ENCODE results near the gene PELI2.

Gene PELI2, protein sequence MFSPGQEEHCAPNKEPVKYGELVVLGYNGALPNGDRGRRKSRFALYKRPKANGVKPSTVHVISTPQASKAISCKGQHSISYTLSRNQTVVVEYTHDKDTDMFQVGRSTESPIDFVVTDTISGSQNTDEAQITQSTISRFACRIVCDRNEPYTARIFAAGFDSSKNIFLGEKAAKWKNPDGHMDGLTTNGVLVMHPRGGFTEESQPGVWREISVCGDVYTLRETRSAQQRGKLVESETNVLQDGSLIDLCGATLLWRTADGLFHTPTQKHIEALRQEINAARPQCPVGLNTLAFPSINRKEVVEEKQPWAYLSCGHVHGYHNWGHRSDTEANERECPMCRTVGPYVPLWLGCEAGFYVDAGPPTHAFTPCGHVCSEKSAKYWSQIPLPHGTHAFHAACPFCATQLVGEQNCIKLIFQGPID

DNA sequence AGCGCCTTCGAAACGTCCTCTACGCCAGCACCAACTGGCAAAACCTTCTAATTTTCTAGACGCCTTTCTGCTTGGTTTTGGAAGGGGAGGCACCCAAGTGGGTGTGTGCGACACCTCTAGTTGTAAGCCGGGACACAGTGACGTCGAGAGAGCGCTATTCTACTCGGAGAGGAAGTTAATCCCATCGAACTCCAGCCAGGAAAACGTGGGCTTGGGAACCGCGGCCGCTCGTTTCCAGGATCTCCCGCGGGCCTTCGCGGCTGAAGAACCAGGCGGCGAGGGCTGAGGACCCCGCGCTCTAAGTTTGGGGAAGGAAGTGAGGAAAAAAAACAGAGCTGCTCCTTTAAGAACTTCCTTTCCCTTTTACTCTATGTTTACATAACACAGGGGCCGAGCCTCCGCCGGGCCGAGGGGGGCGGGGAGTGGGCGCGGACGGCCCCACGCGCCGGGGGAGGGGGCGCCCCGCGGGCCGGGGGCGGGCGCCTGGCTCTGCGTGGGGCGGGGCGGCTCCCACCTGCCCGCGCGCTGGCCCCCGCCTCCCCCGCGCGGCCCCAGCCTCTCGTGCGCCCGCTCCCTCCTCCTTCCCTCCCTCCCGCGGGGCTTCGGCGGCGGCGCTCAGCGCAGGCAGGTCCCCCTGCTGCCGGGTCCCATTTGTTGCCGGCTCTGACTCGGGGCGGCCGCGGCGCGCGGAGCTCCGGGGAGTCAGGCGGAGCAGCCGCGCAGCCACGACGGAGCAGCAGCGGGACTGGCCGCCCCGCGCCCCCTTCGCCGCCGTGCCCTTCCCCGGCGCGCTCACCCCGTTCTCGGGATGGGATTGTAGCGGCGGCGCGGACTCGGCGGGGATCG is at the start of gene PELI2:
Gene PELI2 (plus strand): TSS at position 647 of the 846 bp plus-strand sequence. CDS start 250 bp downstream, outside the sequence.
- no peak for FAIRE-seq

DNA sequence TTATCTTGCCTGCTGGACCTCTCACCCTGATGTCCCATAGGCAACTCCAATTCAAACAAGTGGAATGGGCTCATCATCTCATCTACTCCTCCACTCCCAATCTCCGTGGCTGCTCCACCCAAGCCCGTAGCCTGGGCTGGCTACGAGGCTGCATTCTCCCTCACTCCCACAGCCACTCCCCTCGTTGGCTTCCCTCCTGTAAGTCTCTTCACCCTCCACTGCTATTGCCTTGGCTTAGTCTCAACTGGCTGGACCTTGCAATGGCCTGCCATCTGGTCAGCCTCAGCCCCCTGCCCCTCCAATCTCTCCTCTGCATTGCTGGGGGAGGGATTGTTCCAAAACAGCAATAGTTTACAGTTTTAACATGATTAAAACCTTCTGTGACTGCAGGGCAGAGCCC is 44.4 kb upstream of the PELI2 start:
- FAIRE-seq, result no peak

DNA sequence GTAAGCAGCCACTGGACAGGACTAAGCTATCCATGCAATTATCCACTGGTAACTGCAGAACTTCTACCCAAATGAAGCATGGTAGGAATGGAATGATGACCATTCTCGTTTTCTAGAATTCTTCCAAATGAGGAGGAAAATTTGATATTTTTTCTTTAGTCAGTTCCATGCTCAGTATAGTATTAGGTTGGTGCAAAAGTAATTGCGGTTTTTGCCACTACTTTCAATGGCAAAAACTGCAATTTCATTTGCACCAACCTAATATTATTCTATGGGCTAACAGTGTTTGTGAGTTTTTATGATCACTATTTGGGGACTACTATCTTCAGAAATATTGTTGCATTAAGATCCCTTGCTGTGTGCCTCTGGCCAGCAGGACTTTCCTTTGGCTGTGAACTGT is 42.9 kb upstream of the PELI2 start:
- FAIRE-seq, result no peak

DNA sequence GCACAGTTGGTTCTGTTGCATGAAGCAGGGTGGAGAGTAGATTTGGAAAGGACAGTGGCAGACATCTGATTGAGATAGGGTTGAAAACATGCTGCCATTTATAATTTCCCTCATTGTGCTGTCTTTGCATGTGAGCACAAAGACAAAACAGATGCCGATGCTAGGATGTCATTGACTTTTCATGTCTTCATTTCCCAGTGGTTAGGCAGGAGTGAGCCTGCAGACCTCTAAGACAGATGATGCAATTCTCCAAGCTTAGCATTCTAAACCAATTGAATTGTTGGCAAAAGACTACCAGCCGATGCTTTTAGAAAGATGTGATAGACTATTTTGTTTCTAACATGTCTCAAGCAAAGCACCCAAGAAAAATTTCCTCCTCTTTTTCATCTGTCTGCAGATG is 37.1 kb upstream of the PELI2 start:
- FAIRE-seq, result no peak

DNA sequence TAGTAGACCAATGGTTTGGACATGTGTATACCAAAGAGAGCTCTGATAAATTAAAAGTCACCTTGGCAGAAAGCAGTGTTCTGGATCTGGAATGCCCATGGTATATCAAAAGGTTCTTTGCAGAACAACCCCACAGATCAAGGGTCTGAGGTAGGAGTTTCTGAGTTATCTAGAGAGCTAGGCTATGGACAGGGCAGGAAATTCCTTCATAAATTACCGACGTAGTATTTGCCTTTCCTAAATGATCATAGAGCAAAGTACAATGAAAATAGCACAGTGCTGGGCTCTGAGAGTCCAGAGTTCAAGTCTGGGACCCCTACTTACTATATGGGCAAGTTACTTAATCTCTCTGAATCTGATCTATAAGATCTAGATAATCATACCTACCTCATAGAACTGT is 35.3 kb upstream of the PELI2 start:
- FAIRE-seq, result no peak

DNA sequence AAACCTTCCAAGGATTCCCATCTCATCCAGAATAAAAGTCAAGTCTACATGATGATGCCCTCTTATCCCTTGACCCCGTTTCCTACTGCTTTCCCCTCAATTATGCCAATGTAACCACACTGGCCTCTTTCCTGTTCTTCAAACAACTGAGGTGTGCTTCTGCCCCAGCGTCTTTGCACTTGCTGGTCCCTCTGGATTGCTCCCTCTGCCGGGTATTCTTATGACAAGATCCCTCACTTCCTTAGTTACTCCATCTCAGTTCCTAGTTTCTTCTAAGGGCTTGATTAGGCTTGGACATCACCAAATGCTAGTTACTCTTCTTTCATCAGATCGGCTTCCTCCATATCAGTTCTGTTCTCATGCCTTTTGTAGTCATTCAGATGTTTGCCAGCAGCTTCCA is 32.7 kb upstream of the PELI2 start:
- no peak for FAIRE-seq

DNA sequence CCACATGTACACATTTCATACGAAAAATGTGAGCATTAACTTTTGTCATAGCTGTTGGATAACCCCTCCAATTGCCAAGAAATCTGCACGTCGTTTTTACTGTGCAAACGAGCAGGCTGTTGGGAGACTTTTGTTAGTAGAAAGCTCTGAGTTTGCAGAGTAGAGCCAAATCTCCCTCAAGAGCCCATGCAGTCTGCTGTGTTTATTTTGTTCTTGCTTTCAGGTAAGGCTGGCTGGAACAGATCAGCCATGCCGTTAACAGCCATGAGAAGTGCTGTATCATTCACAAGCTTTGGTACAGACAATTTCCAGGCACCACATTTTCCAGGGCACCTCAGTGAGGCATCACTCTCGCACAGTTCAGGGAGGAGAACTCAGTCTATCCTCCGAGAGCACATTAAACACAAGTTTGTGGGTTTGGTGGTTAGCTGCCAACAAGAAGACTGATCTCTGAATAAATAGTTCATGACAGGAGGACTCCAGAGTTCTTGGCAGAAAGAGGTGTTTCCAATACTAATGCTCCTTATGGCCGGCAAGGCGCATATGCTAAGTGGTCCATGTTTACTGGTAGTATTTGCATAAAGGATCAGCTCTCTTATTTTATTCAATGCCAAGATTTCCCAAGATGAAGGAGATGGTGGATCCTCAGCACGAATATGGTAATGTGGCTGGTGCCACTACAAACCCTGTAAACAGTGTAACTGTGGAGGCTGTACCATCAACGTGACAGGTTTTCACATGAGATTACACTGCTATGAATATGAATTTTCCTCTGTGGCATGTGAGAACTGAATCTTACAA is 30.3 kb upstream of the PELI2 start:
- no peak for FAIRE-seq

DNA sequence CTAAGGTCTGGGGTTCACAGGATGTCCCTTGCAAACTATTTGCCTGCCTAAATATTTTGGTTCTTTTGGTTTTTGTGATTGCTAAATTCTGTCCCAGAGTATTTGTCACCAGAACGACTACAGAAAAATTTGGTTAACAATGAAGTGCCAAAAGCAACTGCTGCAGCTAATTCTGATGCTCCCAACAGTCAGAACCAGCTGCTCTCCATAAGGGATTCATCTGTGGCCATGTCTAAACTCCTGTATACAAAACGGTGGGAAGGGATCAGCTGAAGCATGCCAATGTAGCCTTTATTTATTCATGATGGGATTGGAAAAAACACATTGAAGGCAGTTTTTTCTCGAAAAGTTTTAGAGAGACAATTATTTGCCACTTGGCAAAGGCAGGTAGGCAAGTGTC is 29.3 kb upstream of the PELI2 start:
- FAIRE-seq, result no peak

DNA sequence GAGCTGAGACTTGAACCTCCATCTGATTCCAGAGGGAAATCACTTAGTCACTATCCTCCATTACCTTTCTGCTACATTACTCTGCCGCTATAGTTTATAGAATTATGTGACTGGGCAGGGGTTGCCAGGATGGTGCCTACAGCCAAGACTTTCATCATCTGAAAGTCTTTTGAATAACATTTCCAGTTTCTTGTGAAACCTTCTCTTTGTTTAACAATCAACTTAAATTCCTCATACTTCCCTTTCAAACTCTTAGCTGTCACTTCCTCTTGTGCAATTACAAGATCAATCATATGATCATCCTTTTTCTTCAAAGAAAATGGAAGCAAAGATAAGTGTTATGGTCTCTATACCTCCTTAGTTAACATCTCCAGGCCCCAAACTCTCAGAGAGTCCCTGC is 25.4 kb upstream of the PELI2 start:
- no peak for FAIRE-seq

DNA sequence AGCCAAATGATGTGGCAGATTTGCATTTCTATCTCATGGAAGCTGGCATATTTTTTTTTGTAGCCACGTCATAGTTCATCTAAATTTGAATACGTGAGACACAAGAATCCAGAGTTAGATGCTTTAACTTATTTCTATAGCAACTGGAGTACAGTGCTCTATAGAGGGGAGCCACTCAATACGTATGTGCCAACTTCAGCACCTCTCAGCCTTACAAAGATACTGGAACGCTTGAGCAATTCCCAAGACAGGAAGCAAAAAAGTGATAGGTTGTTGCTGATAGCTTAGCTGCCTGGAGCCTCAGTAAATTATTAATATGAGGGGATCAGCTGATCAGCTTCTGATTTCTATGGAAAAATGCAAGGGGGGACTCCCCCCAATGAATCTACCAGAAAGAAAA is 24.1 kb upstream of the PELI2 start:
- no peak for FAIRE-seq

DNA sequence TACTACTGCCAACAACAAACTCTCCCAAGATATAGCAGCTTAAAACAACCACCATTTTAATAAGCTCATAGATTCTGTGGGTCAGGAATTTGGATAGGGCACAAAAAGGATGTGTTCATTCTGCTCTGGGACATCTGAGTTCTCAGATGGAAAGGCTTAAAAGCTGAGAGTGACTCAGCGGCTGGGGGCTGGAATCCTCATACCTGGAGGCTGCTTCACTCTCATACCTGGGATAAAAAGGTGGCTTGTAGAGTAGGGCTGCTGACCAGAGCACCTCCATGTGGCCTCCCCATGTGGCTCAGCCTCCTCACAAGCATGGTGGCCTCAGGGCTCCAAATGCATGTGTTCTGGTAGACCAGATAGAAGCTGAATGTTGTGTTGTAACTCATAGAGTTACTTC is 20.2 kb upstream of the PELI2 start:
- no peak for FAIRE-seq

DNA sequence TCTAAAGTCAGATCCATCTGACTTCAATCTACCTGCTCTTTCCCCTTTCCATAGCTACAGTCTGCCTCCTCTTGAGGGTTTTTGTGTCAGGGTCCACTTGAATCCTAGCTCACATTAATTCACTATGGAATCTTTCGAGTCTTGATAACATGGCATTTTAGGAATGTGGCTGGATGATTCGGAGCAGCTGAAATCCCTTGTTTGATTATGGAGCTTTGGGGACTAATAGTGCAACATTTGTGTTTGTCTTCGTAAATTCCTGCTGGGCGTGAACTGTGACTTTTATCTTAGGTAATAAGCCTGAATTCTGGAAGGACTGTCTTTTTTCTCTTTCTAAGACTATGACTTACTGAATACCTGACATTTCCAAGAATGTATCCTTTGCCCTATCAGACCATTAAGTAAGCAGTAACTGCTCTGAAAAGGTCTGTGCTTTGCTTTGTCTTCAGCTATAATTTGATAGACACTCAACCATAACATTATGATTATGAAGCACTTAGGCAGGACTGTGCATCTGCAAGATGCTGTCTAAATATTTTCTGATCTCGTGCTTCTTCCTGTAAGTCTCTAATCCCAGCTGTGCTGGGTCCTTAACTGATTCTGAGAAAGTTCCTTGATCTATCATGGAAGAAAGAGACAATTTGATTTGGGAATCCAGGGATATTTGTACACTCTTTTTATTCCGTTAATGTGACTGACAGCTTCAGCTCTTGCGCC is 19.0 kb upstream of the PELI2 start:
- FAIRE-seq, result no peak

DNA sequence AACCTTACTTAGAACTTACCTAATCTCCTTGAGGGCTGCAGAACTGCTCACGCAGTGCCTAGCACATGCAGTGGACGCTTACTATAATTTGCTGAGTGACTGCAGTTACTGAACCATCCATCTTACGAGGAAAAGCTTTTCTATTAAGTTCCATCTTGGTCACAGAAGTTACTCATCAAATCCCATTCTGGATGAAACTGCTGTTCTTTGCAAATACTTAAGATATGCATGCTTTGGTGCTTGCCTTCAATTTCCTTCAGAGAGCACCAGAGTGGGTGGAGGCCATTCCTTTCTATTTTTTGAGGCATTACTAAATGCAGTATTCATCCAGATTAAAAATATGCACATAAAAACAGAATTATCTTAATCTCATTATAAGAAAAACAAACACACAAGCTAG is 17.7 kb upstream of the PELI2 start:
- no peak for FAIRE-seq

DNA sequence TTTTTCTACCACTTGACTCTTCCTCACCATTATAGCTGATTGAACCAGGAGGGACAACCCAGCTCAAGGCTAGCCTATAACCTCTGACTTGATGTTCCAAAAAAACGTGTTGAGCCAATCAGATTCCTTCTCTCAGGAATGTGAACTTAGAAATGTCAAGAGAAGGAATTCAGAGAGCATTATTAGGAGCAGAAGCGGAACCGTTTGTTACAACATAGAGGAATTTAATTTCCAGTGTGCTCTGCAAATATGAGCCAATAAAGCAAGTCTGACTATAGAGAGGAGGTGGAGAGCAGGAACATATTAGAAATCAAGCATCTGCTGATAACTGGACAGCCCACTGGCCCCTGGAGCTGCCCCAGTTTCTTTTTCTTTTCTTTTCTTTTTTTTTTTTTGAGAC is 15.3 kb upstream of the PELI2 start:
- no peak for FAIRE-seq

DNA sequence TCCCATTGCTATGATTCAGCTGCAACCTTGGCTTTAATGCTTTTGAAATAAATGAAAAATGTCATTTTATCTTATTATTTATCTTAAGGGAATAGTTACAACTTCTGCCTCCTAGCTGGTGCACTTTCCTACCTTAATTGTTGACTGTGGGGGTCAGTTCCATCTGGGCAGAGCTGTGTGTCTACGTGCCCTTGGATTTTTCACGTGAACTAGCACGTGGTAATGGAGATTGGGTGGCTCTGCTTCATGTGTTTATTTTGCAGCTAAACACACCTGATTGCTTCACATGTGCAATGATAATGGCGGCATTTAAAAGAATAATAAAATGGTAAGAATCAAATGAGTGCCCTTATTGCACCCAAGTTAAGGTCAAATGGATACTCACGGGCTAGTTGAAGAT is 10.6 kb upstream of the PELI2 start:
- no peak for FAIRE-seq

DNA sequence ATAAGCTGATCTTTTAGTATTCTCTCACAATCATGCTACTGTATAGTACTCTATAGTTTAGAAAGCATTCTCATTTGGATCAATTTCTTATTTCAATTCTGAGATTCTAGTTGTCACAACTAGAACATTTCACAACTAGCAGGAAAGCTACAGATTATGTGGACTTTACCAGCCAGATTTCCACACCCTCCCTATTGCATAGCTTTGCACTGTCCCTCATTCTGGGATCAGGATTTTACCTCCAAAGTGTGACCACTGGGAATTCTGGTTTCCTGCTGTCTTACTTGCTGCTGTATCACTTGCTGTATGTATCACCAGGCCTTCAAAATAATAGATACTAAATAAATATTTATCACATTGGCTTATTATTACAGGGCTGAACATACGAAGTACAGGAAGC is 10.2 kb upstream of the PELI2 start:
- no peak for FAIRE-seq

DNA sequence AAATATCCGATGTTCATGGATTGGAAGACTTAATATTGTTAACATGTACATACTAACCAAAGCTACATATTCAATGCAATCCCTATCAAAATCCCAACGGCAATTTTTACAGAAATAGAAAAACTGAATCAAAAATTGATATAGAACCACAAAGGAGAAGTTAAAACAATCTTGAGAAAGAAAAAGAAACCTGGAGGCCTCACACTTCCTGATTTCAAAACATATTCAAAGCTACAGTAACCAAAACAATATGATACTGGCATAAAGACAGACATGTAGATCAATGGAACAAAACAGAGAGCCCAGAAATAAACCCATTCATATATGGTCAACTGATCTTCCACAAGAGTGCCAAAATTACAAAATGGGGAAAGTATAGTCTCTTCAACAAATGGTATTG is 5.4 kb upstream of the PELI2 start:
- no peak for FAIRE-seq

DNA sequence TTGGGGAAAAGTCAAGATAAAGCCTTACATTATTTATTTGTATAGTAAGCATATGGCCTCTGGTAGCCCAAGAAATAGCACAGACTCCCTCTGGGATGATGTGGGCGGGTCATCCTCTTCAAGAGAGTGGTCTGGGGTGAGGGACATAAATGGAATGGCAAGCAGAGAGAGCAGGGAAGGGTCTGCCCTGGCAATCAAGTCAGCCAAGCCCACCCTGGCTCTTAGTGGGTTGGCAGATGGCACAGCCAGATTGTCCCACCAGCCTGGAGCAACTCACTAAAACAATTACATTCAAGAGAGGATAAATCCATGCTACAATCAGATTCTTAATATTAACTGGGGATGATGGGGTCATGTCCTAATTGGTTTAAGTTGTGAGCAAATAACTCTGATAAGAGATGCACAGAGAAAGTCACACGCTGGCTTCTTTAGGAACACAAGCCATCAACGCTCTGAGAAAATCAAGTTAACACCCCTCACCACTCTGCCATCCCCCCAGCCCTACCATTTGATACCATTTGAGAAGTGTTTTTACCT is 2.8 kb upstream of the PELI2 start:
- no peak for FAIRE-seq

DNA sequence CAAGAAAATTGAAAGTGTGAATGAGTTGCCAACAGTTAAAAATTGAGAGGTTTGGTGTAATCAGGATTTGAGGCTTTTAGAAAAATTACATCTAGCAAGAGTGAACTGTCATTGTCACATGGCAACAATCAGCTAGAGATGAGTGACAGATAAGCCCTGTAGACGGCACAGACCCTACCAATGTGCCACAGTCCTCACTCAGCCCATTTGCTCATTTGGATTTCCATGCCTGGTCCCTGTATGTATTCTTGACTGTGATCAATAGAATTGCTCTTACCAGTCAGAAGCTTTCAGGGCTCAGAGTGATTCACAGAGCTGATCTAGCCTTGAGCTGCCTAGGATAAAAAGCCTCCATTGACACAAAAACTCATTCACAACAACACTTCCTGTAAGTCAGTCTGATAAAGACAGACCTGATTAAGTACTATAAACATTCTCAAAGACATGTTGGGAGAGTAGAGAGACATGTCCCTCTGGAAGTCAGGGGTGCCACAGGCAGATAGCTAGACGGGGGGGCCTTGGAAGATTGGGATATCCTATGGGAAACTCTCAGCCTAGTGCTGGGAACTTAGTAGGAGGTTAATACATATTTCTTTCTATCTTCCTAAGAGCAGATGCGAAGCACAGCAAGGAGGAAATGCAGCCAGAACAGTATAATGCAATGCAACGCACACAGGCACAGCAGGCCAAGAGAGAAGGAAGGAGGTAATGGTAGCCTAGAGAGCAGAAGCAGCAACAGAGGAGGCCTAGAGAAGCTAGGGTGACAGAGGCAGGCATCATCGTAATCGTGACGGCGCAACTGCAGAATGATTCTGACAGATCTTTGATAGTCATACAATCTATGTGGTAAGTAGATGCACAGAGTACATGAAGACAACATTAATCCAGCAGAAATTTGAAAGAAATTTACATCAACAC is 2.0 kb upstream of the PELI2 start:
- no peak for FAIRE-seq

DNA sequence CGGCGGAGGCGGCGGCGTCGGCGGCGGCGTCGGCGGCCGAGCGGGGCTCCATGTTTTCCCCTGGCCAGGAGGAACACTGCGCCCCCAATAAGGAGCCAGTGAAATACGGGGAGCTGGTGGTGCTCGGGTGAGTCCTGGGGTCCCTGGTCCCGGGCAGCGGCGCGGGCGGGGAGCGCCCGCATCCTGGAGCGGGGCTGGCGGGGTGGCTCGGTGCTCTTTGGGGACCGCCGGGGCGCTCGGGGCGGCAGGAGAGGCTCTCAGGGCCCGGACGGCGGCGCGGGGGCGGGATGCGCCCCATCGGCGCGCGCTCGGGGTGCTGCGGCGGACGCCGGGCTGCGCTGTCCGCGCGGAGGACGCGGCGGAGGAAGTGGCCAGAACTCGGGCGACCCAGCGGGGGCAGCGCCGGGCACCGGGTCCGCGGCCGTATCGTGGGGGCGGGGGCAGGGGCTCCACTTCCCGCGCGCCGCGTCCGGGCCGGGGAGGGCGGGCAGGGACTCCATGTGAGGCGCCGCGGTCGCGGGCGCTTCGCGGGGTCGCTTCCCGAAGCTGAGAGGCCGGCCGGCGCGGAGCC is 485 bp downstream of the PELI2 start:
- FAIRE-seq, result no peak
